HG03066 (cell line): ENCODE data around the gene SCARB2.

Experiments
- ATAC-seq: cut with Tn5 transposase; IDR thresholded peaks from one replicate; pipeline ENCODE4 v1.9.1; 2021; ENCODE audit warnings: low read depth; ENCODE audit not compliant: unreplicated experiment

The SCARB2 gene

GRCh38 chr4:76233083-76233482, 19.5 kb upstream of the SCARB2 start:
- no peak for ATAC-seq

DNA sequence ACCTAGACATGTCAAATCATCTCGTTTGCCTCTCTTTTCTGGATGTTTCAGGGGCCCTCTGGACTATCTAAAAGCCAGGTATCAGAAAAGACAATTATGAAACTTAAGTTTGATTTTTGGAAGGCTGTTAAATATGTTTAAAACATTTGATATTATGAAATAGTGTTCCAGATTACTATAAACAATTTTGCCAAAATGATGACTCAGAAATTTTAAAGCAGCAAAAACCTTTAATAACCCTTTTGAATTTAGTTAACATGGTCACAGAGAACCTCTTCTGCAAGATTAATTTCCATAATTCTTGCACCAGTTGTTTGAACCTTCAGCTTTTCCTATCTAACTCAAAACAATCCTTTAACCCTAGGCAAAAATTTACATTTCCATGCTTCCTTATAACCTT, 19.1 kb upstream of the SCARB2 start:
- no peak for ATAC-seq

DNA sequence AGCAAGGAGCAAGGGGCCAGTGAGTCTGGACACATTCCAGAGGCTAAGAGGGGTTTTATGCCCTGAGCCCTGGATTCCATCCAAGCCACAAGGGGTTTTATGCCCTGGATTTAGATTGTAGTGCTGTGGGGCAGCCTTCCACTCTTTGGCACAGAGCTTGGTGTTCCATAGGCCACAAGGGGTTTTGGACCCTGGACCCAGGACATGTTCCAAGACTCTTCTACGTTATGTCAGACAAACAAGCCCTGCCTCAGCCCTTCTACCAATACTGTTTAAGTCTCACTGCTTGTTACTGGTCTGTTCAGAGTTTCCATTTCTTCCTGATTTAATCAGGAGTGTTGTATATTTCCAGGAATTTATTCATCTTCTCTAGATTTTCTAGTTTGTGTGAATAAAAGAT, 12.8 kb upstream of the SCARB2 start:
- no peak for ATAC-seq

DNA sequence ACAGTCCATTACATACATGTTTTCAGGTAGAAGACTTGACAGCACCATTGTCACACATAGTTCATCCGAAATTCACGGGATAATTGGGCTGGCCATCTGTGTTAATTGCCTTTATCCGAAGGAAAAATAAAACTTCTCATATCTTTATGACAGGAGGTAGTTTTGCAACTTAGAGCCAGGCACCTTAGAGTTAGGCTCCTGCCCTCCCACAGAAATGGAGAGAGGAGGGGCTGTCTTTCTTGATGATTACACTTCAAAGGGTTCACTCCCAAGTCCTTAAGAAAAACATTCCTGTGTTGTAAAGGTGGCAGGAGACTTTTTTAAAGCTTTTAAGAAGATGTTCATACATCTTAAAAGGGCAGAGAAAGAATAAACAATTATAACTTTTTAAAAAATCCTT, 10.5 kb upstream of the SCARB2 start:
- no peak for ATAC-seq

GRCh38 chr4:76219299-76220055, 5.9 kb upstream of the SCARB2 start:
- ATAC-seq: no peak

GRCh38 chr4:76216975-76217814, 3.6 kb upstream of the SCARB2 start:
- no peak for ATAC-seq

DNA sequence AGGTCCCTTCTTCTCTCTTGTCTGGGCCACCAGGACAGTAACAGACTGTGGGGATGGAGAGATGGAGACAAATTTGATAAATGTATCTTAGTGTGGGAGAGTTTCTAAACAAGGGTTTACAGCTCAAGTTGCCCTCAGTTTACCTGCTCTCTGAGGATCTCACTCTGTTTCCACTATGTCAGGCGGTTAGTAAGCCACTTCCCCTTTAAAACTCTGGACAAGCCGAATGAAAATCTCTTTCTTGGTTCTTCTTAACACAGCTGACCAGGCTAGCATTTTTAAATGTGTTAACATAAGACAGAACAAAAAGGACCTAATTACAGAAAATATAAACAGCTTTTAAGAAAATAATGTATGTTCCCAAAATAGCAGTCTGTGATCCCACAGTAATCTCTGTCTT, 2.9 kb upstream of the SCARB2 start:
- ATAC-seq: no peak

GRCh38 chr4:76215077-76215476, 1.5 kb upstream of the SCARB2 start:
- ATAC-seq: no peak

- ATAC-seq: peak; percentile 3
Observed at GRCh38 chr4:76214177-76214675, 602 bp upstream of the SCARB2 start.

GRCh38 chr4:76212851-76213414, 691 bp downstream of the SCARB2 start:
- ATAC-seq: peak; percentile 1

GRCh38 chr4:76211769-76212708, 1.6 kb downstream of the SCARB2 start:
- no peak for ATAC-seq

GRCh38 chr4:76210452-76210851, 3.2 kb downstream of the SCARB2 start:
- ATAC-seq: no peak

- ATAC-seq: no peak
Observed at GRCh38 chr4:76209881-76210280, 3.7 kb downstream of the SCARB2 start.

DNA sequence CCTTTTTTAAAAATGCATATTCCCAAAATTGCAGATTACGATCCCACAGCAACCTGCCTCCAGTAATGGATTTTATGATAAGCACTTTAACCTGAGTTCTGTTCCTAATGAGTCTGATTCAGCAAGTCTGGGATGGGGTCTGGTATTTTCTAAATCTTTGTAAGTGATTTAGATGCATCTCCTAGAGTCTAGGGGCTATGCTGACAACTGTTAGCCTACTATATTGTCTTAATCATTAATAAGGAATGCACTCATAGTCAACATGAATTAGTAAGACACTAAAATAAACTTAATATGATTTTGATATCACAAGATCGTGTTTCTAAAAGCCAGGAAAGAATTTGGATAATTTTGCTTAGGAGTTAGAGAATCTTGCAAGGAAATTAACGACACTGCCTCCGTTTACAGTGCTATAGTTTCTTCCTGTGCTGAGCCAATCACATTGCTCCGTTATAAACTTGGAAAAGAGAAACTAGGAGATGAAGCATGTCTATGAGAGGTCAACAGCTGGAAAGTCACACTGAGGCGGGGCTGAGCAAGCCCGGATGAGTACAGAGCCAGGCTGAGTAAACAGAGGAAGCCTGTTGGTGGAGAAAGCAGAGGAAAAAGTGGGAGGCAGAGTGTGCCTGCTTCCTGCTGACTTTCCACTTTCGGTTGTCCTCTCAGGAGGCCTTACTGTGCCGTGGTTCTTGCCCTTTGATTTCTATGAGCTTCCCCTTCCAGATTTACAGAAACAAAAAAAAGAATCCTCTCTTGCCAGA, 5.4 kb downstream of the SCARB2 start:
- no peak for ATAC-seq

GRCh38 chr4:76207549-76207948, 6.1 kb downstream of the SCARB2 start:
- no peak for ATAC-seq

DNA sequence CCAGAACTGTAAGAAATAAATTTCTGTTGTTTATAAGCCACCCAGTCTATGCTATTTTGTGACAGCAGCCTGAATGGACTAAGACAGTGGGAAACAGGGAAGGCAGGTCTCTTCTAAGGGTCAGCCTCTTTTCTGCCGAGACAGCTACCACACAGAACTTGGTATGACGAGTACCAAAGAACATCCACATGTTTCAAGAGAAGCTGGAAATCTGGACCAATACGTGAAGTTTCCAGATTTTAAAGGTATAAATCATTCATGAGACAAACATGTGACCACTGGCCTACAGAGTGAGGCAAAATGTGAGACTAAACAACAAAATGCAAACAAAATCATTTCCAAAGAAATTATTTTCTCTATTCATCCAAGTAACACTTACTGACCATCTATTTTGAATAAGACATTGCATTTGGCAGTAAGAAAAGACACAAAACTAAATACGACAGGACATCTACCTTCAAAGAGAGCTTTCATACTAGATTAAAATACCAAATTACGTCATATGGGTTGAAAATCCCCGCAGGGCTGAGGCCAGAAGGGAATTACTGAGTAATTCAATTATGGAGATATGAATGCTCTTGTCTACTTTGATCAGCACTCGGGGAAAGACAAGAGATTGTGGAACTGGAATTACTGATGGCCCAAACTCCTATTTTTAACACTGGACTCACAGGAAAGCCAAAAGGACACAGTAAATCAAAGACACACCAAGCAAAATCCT, 7.2 kb downstream of the SCARB2 start:
- no peak for ATAC-seq

DNA sequence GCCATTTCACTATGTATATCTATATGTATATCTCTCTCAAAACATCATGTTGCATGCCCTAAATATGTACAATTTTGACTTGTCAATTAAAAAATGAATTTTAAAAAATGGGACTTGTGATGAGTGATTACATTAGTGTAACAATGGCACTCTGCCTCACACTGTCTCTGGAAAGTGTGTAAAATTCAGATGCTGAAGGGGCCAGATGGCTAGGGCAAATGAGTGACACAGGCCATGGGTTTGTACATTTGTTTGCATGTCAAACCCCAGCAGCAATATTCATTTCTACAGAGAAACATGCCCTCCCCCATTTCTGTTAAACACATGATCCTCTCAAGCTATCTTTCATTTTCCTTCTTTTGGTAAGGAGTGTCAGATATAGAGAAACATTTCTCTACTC, 8.1 kb downstream of the SCARB2 start:
- no peak for ATAC-seq

DNA sequence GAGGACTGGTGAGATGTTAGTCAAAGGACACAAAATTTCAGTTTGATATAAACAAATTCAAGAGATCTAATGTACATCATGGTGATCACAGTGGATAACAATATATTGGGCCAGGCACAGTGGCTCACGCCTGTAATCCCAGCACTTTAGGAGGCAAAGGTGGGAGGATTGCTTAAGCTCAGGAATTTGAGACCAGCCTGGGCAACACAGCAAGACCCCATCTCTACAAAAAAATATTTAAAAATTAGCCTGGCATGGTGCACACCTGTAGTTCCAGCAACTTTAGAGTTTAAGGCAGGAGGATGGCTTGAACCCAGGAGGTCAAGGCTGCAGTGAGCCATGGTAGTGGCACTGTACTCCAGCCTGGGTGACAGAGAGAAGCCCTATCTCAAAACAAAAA, 8.7 kb downstream of the SCARB2 start:
- no peak for ATAC-seq

DNA sequence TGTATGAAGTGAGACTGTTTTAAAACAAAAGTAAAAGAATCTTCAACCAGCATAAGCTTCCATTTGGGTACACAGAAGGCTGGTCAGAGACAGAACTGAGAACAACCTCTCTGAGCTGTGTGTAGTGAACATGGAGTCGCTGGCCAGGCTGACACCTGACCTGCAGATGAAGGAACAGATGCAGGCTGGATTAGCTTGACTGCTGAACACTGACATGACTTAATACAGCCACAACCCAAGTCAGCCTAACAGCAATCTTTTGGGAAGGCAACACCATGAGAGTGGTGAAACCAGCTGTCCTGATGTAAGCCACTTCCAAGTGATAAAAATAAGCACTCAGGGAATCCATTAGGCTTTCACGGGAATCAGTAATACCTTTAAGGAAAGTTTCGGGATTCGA, 10.1 kb downstream of the SCARB2 start:
- ATAC-seq: no peak
